Thyroid gland (tissue), 4 donors: ENCODE measurements around the gene C11orf54.

ENCODE experiments used
- CTCF ChIP-seq, 6 experiments: fragments of 200-600 bp in 3 of 6; fragments of 450-650 bp in 3 of 6; sonication (generic) in 3 of 6; IDR thresholded peaks; one replicate each; pipeline ENCODE4 v1.5.1; 2016 to 2019; ENCODE audit warnings: antibody characterized with exemption in 6 of 6, mild to moderate bottlenecking in 2 of 6, inconsistent platforms in 1 of 6, moderate library complexity in 1 of 6
- POLR2A ChIP-seq, 2 donors: fragments of 450-650 bp; IDR thresholded peaks; one replicate each; pipeline ENCODE4 v1.6.1; 2017; ENCODE audit warnings: antibody characterized with exemption in 2 of 2, mild to moderate bottlenecking in 2 of 2, moderate library complexity in 1 of 2

GRCh38 chr11:93756748-93757147, 15.3 kb downstream of the C11orf54 start:
- TF ChIP-seq CTCF (IDR thresholded peaks at IDR 0.05) = no peak
- TF ChIP-seq POLR2A (IDR thresholded peaks at IDR 0.05) = no peak
